ENCODE measurements around the gene SPAG4. TPM values are rescaled to one million over a fixed set of nuclear protein-coding genes. Genes with fewer than 3 reads are reported as not detected.

SPAG4 gene
- polyA plus RNA-seq, 1 donor (not counting 4 experiments of a cell fraction or from before 2014, with no cell fraction given), result 0.93 TPM

- H3K27me3 ChIP-seq (ENCODE audit: control insufficient read depth, extremely low read depth, insufficient read depth, low read length), result peaks cover 46% of the 10 kb centered on the region
- DNase-seq (ENCODE audit: low read depth, low spot score) (no peak), FAIRE-seq (no peak)
- H3K79me2 ChIP-seq (ENCODE audit: control insufficient read depth, insufficient read depth, low read length), result no peaks in the 10 kb centered on the region
- no peaks in the 10 kb centered on the region for H3K9me3 ChIP-seq (ENCODE audit: control insufficient read depth, low read depth, low read length)
- H3K4me2 ChIP-seq (ENCODE audit: control insufficient read depth, extremely low read depth, insufficient read depth, low read depth, low read length), result no peak overlapping the region
- H3K4me3 ChIP-seq (ENCODE audit: control insufficient read depth in 2 of 3, extremely low read depth in 1 of 3, insufficient read depth in 2 of 3, low read depth in 1 of 3, low read length in 3 of 3), result no peak overlapping the region
- no peaks in the 10 kb centered on the region for H3K36me3 ChIP-seq (ENCODE audit: control insufficient read depth in 2 of 2, extremely low read depth in 1 of 2, insufficient read depth in 2 of 2, low read length in 2 of 2)
- peaks cover 15% of the 10 kb centered on the region for H3K4me1 ChIP-seq (ENCODE audit: control insufficient read depth, extremely low read depth, insufficient read depth, low read length)
- no peak overlapping the region for H3K27ac ChIP-seq (ENCODE audit: control insufficient read depth, insufficient read depth, low read length)
- dilution Hi-C loops (cut with MboI; ENCODE audit: extremely low pct_ligation_motif_present, low sequenced_read_pairs), result no loop called here
- no peak overlapping the region for H2AFZ ChIP-seq (ENCODE audit: control insufficient read depth, low read length)
- H4K20me1 ChIP-seq (ENCODE audit: control insufficient read depth, extremely low read depth, insufficient read depth, low read length), result no peaks in the 10 kb centered on the region
- H3K9ac ChIP-seq (ENCODE audit: control insufficient read depth, extremely low read depth, insufficient read depth, low read length), result no peak overlapping the region
- TF ChIP-seq CTCF (optimal IDR thresholded peaks at IDR 0.05 in 1 of 3, IDR thresholded peaks at IDR 0.05 in 1 of 3, conservative IDR thresholded peaks at IDR 0.05 in 1 of 3; ENCODE audit: extremely low read depth in 1 of 3, insufficient read depth in 2 of 3, low read length in 3 of 3) (no peak), EZH2 (IDR thresholded peaks at IDR 0.05; ENCODE audit: low read length) (no peak)
- no peaks in the 10 kb centered on the region for H3K9me1 ChIP-seq (ENCODE audit: control insufficient read depth, extremely low read depth, insufficient read depth, low read length)
These were observed 18.4 kb upstream of the SPAG4 start for GRCh38 chr20:35597186-35597585.

DNA sequence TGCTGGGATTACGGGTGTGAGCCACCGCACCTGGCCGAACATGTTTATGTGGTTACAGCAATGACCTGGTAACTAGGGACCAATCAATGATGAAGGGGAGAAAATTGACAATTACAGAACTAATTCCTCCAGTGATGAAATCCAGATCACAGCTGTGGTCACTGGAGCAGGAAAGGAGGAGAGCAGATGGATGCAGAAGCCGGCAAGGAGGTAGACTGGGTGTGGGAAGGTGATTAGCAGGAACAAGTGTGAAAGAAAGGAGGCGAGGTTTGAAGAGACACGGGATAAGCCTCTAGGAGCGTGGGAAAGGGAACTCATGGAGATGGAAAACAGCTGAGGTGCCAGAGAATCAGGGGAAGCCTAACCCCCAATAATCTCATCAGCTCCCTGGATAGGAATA lies 17.2 kb upstream of the SPAG4 start:
- no peaks in the 10 kb centered on the region for H3K9me3 ChIP-seq (ENCODE audit: control insufficient read depth, low read depth, low read length)
- dilution Hi-C loops (cut with MboI; ENCODE audit: extremely low pct_ligation_motif_present, low sequenced_read_pairs), result no loop called here
- peaks cover 49% of the 10 kb centered on the region for H3K27me3 ChIP-seq (ENCODE audit: control insufficient read depth, extremely low read depth, insufficient read depth, low read length)
- H3K36me3 ChIP-seq (ENCODE audit: control insufficient read depth in 2 of 2, extremely low read depth in 1 of 2, insufficient read depth in 2 of 2, low read length in 2 of 2), result no peaks in the 10 kb centered on the region
- TF ChIP-seq EZH2 (IDR thresholded peaks at IDR 0.05; ENCODE audit: low read length), result no peak
- TF ChIP-seq CTCF (optimal IDR thresholded peaks at IDR 0.05 in 1 of 3, IDR thresholded peaks at IDR 0.05 in 1 of 3, conservative IDR thresholded peaks at IDR 0.05 in 1 of 3; ENCODE audit: extremely low read depth in 1 of 3, insufficient read depth in 2 of 3, low read length in 3 of 3), result no peak
- no peaks in the 10 kb centered on the region for H4K20me1 ChIP-seq (ENCODE audit: control insufficient read depth, extremely low read depth, insufficient read depth, low read length)
- no peak overlapping the region for H3K9ac ChIP-seq (ENCODE audit: control insufficient read depth, extremely low read depth, insufficient read depth, low read length)
- no peak overlapping the region for H3K27ac ChIP-seq (ENCODE audit: control insufficient read depth, insufficient read depth, low read length)
- H2AFZ ChIP-seq (ENCODE audit: control insufficient read depth, low read length), result no peak overlapping the region
- no peaks in the 10 kb centered on the region for H3K9me1 ChIP-seq (ENCODE audit: control insufficient read depth, extremely low read depth, insufficient read depth, low read length)
- no peak for FAIRE-seq
- DNase-seq (ENCODE audit: low read depth, low spot score), result no peak
- H3K4me1 ChIP-seq (ENCODE audit: control insufficient read depth, extremely low read depth, insufficient read depth, low read length), result peaks cover 15% of the 10 kb centered on the region
- no peak overlapping the region for H3K4me2 ChIP-seq (ENCODE audit: control insufficient read depth, extremely low read depth, insufficient read depth, low read depth, low read length)
- H3K79me2 ChIP-seq (ENCODE audit: control insufficient read depth, insufficient read depth, low read length), result no peaks in the 10 kb centered on the region
- no peak overlapping the region for H3K4me3 ChIP-seq (ENCODE audit: control insufficient read depth in 2 of 3, extremely low read depth in 1 of 3, insufficient read depth in 2 of 3, low read depth in 1 of 3, low read length in 3 of 3)
